Stimulated activated CD4-positive, alpha-beta T cell treated with anti-CD3 and anti-CD28 coated beads, TNF-alpha, amount 100 ng/mL, for 24 hours (primary cell): ENCODE measurements around the gene KCNJ6.
"Not testable (repeated sequence)": the region's sequence is repeated elsewhere in the genome, so short reads cannot be mapped to it uniquely, and the experiment has no call there.

Experiments
- DNase-seq, 3 experiments: peaks; one replicate each; pipeline ENCODE4 v3.0.0-alpha.2; 2020; ENCODE audit warnings: low read depth in 3 of 3

Gene KCNJ6

DNA sequence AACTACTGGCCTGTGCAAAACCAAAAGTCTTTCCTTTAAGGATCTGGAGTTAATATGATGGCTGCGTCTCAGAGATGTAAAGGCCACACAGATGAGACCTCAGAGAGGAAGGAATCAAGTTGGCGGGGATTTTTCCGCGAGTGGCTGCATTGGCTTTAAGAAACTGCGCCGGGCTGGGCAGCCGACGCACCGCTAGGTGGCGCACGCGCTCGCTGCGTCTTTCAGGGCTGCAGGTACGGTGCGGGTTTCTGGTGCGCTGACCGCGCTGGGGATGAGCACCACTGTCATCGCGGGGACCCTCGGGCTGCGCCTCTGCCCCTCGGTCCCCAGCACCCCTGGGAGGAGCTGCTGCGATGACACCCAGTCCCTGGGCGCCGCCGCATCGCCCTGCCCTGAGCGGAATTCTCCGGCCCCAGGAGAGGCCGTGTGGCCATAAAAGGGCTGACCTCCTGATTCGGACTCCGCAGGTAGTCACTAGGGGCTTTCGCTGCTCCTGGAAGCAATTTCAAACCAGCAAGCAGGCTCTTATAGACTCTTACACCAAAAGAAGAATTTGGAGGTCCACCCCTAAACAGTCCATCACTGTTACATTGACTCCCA, 241.0 kb downstream of the KCNJ6 start:
- DNase-seq = peak; percentile 16 to 55 (median 27)

DNA sequence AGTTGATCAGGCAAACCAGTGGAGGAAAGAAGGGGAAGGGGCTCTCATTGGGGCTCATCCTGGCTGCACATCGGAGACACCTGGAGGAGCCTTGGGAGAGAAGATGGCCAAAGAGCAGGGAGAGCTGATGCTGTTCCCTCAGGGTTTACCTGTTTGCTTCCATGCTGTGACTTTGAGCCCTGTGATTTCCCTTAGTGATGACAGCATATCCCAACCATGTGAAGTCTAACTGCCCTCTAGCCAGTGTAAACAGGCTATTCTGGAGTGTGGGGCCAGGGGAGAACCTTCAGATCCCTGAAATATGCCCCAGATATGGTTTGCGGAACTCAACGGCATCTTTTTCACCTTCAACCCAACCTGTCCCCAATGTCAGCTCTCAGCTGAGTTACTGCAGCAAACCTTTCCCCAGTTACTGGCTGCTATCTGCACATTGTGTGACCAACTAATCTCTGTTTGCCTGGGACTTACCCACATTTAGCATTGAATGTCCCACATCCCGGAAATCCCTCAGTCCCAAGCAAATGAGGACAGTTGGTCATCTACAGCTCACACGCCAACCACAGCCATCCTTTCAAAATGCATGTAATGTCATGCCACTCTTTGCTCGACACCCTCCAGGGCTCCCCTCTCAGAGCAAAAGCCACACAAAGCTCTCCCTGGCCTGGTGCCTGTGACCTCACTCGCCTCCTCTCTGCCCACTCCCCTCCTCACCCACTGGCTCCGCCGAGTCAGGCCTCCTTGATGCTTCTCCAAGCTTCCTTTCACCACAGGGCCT, 242.3 kb downstream of the KCNJ6 start:
- DNase-seq = no peak

DNA sequence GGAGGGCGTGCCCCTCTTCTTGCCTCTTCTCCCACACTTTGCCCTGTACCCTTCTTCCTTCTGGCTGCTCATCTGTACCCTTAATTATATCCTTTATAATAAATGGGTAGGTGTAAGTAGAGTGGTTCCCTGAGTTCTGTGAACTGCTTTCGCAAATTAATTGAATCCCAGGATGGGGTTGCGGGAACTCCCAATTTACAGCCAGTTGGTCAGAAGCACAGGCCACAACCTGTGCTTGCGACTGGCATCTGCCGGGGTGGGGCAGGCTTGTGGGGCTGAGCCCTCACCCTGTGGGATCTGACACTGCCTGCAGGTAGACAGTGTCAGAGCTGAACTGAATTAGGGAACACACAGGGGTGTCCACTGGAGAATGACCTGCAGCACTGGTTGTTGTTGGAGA, 244.9 kb downstream of the KCNJ6 start:
- DNase-seq = no peak

DNA sequence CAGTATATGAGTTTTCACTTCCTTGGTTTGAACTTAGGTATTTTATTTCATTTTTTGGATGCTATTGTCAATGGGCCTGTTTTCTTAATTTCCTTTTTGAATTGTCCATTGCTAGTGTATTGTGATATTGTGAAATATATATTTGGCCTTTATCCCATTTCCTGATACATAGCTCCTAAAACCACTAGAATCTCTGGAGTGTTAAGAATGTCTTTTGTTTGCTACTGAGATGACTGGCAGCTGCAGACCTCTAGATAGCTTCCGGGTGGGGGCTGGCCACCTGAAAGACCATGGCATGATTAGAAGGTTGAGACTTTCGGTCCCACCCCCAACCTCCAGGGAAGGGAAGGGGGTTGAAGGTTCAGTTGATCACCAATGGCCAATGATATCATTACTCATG, 245.4 kb downstream of the KCNJ6 start:
- no peak for DNase-seq

DNA sequence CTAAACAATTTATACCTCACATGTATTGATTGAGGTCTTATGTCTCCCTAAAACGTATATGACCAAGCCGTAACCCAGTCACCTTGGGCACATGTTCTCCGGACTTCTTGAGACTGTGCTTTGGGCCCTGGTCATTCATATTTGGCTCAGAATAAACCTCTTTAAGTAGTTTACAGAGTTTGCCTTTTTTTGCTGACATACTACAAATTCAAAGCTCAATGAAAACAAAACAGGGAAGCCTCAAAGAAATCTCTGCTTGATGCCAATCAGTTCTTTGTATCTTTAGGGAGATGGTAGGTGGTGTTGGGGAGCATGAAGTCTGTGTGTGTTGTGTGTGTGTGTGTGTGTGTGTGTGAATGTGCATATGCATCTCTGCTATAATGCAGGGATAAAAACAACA, 247.0 kb downstream of the KCNJ6 start:
- DNase-seq = no peak

DNA sequence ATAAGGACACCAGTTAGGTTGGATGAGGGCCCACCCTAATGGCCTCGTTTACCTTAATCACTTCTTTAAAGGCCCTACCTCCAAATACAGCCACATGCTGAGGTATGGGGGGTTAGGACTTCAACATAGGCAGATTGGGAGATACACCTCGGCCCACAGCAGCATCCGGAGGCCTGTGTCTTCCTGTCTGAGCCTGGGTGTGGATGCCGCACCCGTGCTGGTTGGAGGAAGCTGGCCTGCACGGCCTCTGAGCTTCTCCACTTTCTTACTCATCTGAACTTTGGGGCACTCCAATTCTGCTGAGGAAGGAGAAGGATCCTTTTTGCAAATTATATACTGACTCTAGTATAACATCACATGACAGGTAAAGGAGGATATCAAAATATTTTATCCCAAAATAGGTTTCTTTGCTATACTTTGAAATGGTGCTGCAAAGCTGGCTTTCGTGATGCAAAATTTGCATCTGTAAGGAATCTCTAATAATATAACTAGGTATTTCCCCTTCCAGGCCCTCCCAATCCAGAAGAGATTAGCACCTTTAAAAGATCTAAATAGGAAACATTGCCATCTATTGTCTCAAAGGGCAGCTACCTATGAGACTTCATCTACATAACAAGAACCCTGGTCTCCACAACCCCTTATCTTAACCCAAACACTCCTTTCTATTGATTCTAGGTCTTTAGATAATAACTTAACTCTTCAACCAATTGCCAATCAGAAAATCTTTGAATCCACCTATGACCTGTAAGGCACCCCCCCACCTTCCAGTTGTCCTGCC, 247.6 kb downstream of the KCNJ6 start:
- no peak for DNase-seq

DNA sequence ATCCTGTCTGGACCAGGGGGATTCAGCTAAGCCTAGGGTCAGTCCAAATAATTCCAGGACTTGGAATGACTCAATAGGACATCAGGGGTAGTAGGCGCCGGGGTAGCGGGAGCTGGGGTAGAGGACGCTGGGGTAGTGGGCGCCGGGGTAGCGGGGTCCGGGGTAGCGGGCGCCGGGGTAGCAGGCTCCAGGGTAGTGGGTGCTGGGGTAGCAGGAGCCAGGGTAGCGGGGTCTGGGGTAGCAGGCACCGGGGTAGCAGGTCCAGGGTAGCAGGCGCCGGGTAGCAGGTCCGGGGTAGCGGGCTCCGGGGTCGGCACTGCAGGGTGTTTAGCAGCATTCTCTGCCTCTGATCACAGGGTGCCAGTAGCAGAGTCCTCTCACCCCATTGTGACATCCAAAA, 248.9 kb downstream of the KCNJ6 start:
- DNase-seq = no peak

DNA sequence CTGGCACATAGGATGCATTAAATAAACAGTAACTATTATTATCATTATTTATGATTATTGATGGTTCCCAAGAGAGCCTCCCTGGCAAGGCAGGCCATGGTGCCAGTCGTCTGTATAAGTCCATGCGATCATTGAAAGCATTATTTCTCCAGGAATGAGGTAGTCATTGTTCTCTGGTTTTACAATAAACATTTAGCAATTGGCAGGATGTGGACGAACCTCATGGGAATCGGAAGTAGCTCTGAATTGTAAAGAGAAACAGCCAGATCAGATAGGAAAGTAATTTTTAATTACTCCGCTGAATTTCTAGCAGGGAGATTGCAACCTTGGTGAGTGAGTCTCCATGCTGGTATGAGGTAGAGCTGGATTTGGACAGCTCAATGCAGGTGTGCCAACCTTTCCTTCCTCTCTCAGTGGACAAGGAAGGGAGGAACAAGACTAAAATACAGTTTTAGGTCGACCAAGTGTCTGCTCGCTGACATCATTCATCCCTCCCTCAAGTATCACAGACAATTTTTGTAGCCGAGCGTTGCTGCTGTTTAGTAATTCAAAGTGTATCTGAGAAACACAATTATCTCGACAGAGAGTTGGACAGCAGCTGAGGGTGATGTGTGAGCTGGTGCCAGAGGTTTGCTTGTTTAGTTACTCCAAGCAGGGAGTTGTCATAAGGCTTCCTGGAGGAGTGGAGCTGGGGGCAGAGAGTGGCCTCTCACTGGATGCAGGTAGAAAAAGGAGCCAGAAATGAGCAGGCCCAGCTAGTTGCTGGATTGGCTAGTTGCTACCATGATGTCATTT, 250.8 kb downstream of the KCNJ6 start:
- DNase-seq = no peak

DNA sequence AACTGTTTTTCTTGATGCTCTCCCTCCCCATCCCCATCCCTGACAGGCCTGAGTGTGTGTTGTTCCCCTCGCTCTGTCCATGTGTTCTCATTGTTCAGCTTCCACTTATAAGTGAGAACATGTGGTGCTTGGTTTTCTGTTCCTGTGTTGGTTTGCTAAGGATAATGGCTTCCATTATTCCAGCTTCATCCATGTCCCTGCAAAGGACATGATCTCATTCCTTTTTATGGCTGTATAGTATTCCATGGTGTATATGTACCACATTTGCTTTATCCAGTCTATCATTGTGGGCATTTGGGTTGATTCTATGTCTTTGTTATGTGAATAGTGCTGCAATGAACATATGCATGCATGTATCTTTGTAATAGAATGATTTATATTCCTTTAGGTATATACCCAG, 254.0 kb downstream of the KCNJ6 start:
- not testable (repeated sequence) for DNase-seq

DNA sequence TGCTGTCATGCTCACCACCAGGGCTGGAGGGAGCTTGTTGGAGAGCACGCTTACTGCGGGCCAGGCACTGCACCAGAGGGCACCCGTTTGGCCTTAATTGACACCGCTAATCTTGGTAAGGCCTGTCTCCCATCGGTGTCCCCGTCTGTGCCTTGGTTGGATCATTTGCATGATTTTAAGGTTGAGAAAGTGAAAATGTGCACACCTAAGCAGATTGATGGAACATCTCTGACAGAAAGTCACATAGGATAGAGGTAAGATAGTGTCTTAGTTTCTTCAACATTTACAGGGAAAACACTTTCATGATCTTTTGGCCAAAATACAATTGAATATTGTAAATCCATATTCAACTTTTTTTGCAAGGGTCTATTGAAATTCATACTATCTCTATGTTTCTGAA, 255.5 kb downstream of the KCNJ6 start:
- no peak for DNase-seq

DNA sequence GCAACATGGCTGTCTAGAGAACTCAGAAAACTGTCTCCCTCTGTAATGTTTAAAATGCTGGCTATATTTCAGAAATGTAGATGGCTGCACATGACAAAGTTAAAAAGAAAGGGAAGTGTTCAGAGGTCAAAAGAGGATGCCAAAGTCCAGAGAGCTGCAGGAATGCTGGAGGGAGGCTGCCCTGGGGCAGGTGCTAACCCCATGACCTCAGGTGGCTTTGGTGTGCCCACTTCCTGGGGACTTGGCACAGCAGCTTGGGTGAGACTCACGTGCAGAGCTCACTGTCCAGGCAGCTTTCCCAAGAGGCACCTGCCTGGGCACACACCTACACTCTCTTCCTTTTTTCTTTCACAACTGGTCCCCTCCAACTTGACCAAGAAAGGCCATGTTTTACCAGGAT, 256.4 kb downstream of the KCNJ6 start:
- no peak for DNase-seq

DNA sequence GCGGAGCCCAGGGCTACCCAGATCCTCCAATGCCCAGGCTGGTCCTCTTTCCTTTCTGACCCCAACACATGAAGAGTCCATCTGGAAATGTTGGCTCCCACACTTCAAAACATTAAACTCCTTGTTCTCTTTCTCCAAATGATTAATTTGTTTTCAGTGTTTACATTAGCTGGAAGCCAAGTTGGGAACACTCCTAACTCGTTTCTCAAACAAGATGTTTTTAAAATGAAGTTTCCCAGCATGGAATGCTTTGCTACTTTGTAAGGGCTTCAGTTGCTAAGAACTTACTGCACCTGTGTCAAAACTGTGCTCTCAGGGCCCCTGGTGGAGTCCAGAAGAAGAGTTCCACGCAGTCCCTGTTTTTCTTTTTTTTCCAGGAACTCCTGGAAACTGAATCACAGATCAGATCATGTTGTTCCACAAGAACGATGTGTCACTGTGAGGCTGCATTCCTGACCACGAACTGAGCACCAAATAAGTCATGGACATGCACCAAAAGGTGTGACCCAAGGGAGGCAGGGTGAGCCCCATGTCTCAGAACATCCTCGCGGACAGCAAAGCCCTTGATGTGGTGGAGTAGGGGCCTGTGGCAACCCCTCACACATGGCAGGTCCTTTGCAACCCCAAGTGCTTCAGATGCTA, 257.3 kb downstream of the KCNJ6 start:
- no peak for DNase-seq

DNA sequence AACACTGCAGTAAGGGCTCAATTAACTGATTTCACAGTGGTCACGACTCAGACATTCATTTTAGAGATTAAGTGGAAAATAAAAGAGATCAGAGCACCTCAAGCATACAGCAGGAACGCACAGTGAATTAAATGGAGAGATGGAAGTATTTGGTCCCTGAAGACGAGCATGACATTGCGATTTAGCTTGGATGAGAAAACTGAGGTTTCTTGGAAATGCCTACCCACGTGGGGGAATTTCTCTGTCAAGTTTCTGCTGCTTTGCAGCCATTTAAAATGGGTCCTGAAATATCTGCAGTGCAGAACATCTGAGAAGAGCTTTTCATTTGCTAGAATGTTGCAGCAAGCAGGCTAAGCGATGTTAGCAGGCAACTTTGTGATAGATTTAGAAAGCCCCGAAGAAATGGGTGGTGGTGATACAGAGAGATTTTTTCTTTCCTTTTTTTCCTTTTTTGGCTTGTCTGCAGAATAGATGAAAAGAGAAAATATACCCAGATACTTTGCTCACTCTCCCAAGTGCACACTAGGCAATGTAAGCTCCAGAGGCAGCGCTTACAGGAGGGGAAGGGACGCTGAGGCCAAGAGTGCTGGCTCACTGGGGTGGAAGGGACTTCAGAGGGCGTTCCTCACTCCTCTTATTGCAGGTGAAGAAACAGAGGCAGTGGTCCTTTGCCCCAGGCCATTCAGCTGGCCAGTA, 258.0 kb downstream of the KCNJ6 start:
- no peak for DNase-seq

DNA sequence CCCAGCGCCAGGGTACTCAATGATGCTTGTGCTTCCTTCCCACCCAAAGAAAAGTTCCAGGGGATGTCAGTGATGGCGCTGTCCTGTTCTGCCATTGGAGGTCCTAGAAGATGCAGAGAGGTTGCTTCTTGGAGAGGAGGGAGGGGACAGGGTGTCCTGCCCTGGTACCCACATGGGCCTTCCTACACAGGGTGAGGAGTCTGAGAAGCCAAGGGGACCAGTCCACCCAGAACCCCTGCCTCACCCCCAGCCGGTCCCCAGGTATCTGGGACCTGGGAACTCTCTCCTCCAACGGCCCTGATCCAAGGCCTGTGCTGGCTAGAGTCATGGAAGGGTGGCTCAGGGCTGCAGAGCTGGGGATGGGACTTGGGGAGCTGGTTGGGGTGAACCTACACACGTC, 259.4 kb downstream of the KCNJ6 start:
- DNase-seq = no peak

DNA sequence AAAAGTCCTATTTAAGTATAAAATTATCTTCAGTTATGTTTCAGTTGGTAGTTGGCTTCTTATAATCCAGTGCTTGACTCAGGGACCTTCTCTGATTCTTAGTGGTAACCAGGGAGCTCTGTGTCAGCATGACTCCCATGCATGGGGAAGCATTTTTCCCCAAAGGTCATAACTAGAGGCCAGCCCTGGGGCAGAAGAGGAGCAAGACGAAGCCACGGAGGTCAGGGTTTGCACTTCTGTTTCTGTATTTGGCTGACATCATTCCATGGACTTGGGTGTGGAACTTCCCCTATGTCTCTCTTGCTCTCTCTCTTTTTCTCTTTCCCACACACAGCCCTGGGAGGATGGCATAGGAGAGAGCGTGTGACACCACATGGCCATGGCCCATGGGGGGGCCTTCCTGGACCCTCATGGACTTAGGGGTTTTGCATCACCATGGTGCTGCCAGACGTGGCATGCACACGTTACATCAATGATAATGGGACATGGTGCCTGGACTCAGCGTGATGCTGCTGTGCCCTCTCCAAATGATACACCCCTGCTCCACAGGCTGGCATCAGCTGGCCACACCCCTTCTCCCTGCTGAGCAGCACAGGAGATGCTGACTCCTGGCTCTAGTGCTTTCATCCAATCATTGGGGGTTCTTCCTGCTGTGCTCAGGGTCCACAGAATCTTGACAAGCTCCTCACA, 260.5 kb downstream of the KCNJ6 start:
- DNase-seq = no peak

DNA sequence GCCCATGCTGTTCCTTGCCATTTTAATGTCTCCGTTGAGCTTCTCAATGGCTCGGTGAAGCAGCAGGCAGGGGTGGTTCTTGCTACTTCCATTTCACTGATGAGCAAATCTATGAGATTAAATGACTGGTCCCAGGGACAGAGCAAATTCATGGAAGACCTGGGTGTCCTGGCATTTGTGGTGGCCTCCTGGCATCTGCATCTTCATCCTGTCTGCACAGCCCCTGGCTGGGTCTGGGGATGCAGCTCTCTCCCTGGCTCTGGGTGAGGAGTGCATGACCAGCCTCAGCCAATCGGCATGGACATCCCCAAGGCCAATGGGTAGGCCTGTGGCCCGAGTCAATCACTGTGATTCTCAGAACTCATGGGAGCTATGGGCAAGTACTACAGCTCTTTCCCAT, 261.7 kb downstream of the KCNJ6 start:
- DNase-seq = no peak

DNA sequence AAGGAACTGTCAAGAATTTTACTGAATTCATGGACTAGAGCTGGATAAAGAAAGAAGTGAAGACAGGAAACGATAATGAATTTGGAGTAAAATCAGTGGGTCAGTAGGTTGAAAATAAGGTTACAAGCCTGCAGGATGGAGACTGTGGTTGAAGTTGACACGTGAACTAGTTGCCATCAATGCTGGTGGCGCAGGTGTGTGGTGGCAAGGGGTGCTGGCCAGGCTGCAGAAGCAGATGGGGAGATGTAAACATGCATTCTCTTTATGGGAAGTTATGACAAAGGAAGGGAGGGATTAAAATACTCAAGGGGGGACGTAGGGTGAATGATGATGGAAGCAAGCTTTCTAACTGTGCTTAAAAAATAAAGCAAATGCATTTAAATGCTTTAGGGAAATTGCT, 263.1 kb downstream of the KCNJ6 start:
- DNase-seq = no peak

DNA sequence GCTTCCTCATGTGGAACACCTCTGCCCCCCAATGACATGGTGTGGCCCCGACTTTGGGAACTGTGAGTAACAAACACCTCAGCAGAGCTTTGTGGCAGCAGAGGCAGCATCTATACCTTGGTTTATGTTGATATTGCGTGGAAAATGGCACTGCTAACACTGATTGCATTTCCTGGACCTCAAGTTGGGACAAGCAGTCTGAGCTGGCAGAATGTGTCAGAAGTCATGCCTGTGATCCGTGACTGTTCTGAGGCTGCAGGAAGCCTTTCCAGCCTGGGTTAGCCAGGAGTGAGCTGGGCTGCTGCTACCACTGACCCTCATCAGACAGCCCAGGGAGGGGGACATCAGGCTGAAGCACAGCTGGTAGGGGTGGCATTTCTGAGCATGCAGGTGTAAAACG, 268.5 kb downstream of the KCNJ6 start:
- DNase-seq = no peak

DNA sequence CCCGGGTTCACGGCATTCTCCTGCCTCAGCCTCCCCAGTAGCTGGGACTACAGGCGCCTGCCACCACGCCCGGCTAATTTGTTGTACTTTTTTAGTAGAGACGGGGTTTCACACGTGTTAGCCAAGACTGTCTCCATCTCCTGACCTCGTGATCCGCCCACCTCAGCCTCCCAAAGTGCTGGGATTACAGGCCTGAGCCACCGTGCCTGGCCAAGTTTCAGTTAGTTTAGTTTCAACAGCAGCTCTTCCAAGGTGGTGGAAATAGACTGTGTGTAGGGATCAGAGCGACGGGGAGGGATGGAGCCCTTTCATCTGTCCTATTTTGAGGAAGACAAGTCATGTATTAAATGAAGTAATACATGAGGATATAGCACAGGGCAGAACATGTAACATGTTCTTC, 269.5 kb downstream of the KCNJ6 start:
- DNase-seq = not testable (repeated sequence)

DNA sequence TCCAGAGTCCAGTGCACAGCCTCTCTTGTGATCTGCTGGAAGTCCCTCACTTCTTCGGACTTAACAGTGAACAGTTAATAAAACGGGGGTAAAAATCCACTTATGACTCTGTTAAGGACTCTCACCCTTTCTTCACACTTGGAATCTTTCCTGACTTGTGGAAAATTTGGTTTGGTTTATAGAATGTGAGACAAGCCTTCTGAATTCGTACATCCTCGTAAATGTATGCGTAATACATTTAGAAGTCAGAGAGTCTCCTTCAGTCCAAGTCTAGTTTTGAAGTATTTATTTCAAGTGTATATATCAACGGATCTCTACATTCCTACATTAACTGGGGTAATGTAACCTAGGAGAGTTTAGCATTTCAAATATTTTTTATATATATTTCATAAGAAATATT, 270.4 kb downstream of the KCNJ6 start:
- no peak for DNase-seq
